ENCODE results near the gene CTF1. TPM values are rescaled to one million over a fixed set of nuclear protein-coding genes. Genes with fewer than 3 reads are reported as not detected.

CTF1 gene
- total RNA-seq, 1 donor from 2014 or later, result 6.0 TPM

DNA sequence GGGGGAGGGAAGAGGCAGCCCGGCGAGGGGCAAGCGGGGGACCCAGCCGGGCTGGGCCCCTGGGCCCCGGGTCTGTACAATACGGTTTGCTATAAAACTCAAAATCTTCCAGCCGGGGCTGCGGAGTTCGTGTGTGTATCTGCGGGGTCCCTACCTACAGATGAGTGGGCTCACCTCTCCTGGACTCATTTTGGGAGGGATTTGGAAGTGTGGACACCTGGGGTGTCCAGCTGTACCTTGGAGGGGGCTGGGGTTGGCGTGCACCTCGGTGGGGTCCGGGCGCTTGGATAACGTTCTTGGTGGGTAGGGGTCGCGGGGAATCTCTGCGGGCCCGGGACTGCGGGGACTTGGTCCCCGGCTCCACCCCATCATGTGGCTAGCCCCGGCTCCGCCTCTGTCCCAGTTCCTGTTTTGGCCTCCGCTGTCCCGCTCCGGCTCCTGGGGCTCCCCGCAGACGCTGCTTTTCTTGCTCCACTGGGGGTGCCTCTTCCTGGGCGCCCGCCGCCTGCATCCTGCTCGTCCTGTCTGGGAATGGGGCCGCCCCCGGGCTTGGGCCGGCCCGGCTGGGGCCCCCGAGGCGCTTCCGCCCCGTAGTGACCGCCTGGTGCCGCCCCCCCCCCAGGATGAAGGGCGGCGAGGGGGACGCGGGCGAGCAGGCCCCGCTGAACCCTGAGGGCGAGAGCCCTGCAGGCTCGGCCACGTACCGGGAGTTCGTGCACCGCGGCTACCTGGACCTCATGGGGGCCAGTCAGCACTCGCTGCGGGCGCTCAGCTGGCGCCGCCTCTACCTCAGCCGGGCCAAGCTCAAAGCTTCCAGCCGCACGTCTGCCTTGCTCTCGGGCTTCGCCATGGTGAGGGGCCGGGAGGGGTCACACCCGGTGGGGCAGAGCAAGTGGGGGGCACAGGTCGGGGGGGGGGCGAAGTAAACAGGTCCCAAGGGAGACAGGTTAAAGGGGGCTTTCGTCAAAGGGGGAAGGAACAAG, 52.5 kb downstream of the CTF1 start, which contains the start of gene ORAI3:
Gene ORAI3, plus strand, starts transcription at position 402 of the 983 bp plus-strand sequence. Its CDS starts 222 bp downstream, at position 624.
- Mint-ChIP-seq H3K27ac (ENCODE audit: unreplicated experiment) (peak within 1 kb of the TSS; percentile 97), H3K27me3 (ENCODE audit: unreplicated experiment) (no peaks in the 10 kb centered on the region), H3K36me3 (ENCODE audit: unreplicated experiment) (peaks cover 11% of the 10 kb centered on the region), H3K4me3 (ENCODE audit: unreplicated experiment) (peak within 1 kb of the TSS; percentile 86), H3K9me3 (ENCODE audit: unreplicated experiment) (no peaks in the 10 kb centered on the region), H3K4me1 (ENCODE audit: unreplicated experiment) (peaks cover 36% of the 10 kb centered on the region)
- no peak for DNase-seq (ENCODE audit: extremely low spot score, unreplicated experiment)
- TF ChIP-seq, protein P1, sequence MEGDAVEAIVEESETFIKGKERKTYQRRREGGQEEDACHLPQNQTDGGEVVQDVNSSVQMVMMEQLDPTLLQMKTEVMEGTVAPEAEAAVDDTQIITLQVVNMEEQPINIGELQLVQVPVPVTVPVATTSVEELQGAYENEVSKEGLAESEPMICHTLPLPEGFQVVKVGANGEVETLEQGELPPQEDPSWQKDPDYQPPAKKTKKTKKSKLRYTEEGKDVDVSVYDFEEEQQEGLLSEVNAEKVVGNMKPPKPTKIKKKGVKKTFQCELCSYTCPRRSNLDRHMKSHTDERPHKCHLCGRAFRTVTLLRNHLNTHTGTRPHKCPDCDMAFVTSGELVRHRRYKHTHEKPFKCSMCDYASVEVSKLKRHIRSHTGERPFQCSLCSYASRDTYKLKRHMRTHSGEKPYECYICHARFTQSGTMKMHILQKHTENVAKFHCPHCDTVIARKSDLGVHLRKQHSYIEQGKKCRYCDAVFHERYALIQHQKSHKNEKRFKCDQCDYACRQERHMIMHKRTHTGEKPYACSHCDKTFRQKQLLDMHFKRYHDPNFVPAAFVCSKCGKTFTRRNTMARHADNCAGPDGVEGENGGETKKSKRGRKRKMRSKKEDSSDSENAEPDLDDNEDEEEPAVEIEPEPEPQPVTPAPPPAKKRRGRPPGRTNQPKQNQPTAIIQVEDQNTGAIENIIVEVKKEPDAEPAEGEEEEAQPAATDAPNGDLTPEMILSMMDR (IDR thresholded peaks at IDR 0.05), result no peak

- peak overlapping the region; percentile 82 for H3K27ac Mint-ChIP-seq (ENCODE audit: unreplicated experiment)
- peaks cover 38% of the 10 kb centered on the region for H3K4me1 Mint-ChIP-seq (ENCODE audit: unreplicated experiment)
- DNase-seq (ENCODE audit: extremely low spot score, unreplicated experiment), result no peak
- peak overlapping the region; percentile 86 for H3K4me3 Mint-ChIP-seq (ENCODE audit: unreplicated experiment)
- peaks cover 6% of the 10 kb centered on the region for H3K36me3 Mint-ChIP-seq (ENCODE audit: unreplicated experiment)
- TF ChIP-seq, protein P1 (IDR thresholded peaks at IDR 0.05), result no peak
- no peaks in the 10 kb centered on the region for H3K27me3 Mint-ChIP-seq (ENCODE audit: unreplicated experiment)
- H3K9me3 Mint-ChIP-seq (ENCODE audit: unreplicated experiment), result no peaks in the 10 kb centered on the region
Observed at GRCh38 chr16:30949650-30950515, 53.5 kb downstream of the CTF1 start.

DNA sequence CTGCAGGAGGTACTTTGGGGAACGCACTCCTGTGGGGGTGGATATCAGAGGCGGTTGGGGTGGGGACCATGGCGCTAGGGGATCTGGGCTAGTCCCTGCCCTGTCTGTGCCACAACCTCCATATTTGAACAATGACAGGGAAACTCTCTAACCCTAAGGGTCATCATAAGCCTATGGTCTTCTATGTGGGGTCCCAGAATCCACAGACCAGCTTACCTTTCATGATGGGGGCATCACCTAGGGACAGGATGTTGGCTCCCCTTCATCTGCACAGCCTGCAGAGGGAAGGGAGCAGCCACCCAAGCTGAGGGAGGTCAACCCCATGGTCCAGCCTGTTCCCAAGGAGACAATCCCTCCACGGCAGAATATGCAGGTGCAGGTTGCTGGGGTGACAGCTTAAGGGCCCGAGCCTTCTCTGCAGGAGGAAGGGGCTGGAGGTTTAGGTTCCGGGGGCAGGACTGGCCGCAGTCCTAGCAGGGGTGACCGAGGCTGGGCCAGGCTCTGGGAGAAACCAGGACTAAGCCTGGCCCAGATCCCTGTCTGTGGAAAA, 54.2 kb downstream of the CTF1 start:
- H3K4me1 Mint-ChIP-seq (ENCODE audit: unreplicated experiment), result peaks cover 38% of the 10 kb centered on the region
- no peak for DNase-seq (ENCODE audit: extremely low spot score, unreplicated experiment)

DNA sequence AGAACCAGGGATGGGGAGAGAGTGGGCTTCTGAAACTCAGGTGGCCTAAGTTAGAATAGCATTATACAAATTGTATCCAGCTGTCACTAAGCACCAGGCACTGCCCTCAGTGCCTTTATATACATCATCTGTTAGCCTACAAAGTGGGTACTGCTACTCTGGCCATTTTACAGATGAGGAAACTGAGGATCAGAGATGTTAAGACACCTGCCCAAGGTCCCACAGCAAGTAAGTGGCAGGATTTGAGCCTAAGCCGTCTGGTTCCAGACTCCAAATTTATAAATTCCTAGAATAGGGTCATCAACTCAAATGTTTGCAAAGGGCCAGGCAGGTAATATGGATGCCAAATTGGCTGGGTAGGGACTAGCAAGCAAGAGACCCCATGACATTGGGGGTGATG, 54.8 kb downstream of the CTF1 start:
- Mint-ChIP-seq H3K4me3 (ENCODE audit: unreplicated experiment) (no peak overlapping the region), H3K27me3 (ENCODE audit: unreplicated experiment) (no peaks in the 10 kb centered on the region), H3K36me3 (ENCODE audit: unreplicated experiment) (peaks cover 4% of the 10 kb centered on the region), H3K27ac (ENCODE audit: unreplicated experiment) (peak overlapping the region; percentile 52), H3K9me3 (ENCODE audit: unreplicated experiment) (no peaks in the 10 kb centered on the region), H3K4me1 (ENCODE audit: unreplicated experiment) (peaks cover 38% of the 10 kb centered on the region)
- TF ChIP-seq, protein P1 (IDR thresholded peaks at IDR 0.05), result no peak
- no peak for DNase-seq (ENCODE audit: extremely low spot score, unreplicated experiment)

More for the DNA sequence above, 54.2 kb downstream of the CTF1 start:
- TF ChIP-seq, protein P1 (IDR thresholded peaks at IDR 0.05), result no peak
- H3K36me3 Mint-ChIP-seq (ENCODE audit: unreplicated experiment), result peaks cover 4% of the 10 kb centered on the region
- H3K4me3 Mint-ChIP-seq (ENCODE audit: unreplicated experiment), result peak overlapping the region; percentile 86
- H3K27me3 Mint-ChIP-seq (ENCODE audit: unreplicated experiment), result no peaks in the 10 kb centered on the region
- peak overlapping the region; percentile 82 for H3K27ac Mint-ChIP-seq (ENCODE audit: unreplicated experiment)
- H3K9me3 Mint-ChIP-seq (ENCODE audit: unreplicated experiment), result no peaks in the 10 kb centered on the region

All from osteocyte (in vitro differentiated cells).